ENCODE measurements around the gene GRB10. TPM values are rescaled to one million over a fixed set of nuclear protein-coding genes. Genes with fewer than 3 reads are reported as not detected.
A peak's percentile ranks its signal among the peaks of the same experiment; 100 is the strongest.

The GRB10 gene
- polyA plus RNA-seq, 3 donors: 1.3 to 3.1 (median 1.5) TPM

DNA sequence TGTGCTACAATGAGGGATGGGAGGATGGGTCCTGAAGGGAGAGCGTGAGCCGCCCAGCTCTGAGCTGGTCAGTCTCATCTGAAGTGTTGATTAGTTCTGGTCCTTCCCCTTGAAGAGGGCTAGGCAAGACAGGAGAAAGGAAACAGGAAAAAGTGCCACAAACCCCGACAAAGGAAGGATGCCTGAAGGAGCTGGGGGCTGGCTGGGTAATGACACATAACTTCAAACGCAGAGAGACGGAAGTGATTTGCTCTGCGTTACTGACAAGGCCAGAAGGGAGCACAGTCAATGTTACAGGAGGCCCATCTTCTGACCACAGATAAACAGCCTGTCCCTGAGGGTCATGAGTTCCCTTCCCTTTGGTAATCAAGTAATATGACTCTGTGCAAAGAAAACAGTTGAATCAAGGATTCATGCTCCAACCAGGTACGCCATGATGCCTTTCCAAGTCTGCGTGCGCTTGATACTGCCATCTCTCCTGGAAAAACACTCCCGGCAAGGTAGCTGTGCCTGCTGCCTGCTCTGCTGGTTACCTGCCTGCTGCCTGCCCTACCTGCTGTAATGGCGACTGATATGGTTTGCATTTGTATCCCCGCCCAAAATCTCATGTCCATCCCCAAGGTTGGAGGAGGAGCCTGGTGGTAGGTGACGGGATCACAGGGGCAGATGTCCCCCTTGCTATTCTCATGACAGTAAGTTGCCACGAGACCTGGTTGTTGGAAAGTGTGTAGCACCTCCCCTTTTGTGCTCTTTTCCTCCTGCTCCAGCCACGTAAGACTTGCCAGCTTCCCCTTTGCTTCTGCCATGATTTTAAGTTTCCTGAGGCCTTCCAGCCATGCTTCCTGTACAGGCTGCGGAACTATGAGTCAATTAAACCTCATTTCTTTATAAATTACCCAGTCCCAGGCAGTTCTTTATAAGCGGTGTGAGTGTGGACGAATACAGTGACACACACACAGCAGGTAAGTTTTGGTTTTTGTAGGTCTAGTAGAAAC is 57.9 kb downstream of the GRB10 start:
- peaks cover 2 to 4% of the 10 kb centered on the region in 2 donors for H3K36me3 Mint-ChIP-seq
- peaks cover 6 to 19% of the 10 kb centered on the region in 2 donors for H3K4me1 ChIP-seq (ENCODE audit: control insufficient read depth in 1 of 2, insufficient read depth in 2 of 2, low read length in 2 of 2)
- H2AFZ ChIP-seq (ENCODE audit: insufficient read depth, low read depth, low read length, poor library complexity, severe bottlenecking): no peak overlapping the region
- no peaks in the 10 kb centered on the region for H3K36me3 ChIP-seq (replicated peaks in 1 of 2; ENCODE audit: control insufficient read depth in 1 of 2, insufficient read depth in 2 of 2, low read length in 2 of 2)
- H3K4me3 ChIP-seq (replicated peaks in 1 of 3; ENCODE audit: low read depth in 2 of 3, low read length in 3 of 3): no peak overlapping the region
- H3K79me2 ChIP-seq (ENCODE audit: insufficient read depth, low read length): no peaks in the 10 kb centered on the region
- H3K9ac ChIP-seq (ENCODE audit: insufficient read depth, low read length, poor library complexity, severe bottlenecking): no peak overlapping the region
- H3K27me3 Mint-ChIP-seq (ENCODE audit: low read depth in 3 of 3): peaks cover 0 to 3% (median 0%) of the 10 kb centered on the region in 3 donors
- peak overlapping the region in 3 of 7 donors; percentile 12 to 27 (median 26) for H3K27ac Mint-ChIP-seq
- TF ChIP-seq CTCF (IDR thresholded peaks at IDR 0.05): no peak
- no peaks in the 10 kb centered on the region for H3K27me3 ChIP-seq (ENCODE audit: control insufficient read depth in 2 of 2, insufficient read depth in 2 of 2, low read length in 2 of 2)
- no peak overlapping the region for H3K4me3 Mint-ChIP-seq
- DNase-seq: no peak
- WGBS (ENCODE audit: insufficient coverage): 55% methylated on average over 11 of the region's 18 CpGs
- H4K20me1 ChIP-seq (ENCODE audit: insufficient read depth, low read length): no peaks in the 10 kb centered on the region
- H3K4me2 ChIP-seq (replicated peaks; ENCODE audit: extremely low read depth, low read length, poor library complexity, severe bottlenecking): no peak overlapping the region
- H3K9me3 ChIP-seq (replicated peaks in 1 of 2; ENCODE audit: control insufficient read depth in 1 of 2, insufficient read depth in 1 of 2, low read length in 2 of 2): peaks cover 0 to 3% of the 10 kb centered on the region in 2 donors
- peaks cover 38% of the 10 kb centered on the region for H3K4me1 Mint-ChIP-seq
- intact Hi-C loops (cut with micrococcal nuclease): no loop called here
- peaks cover 3 to 5% (median 4%) of the 10 kb centered on the region in 7 donors for H3K9me3 Mint-ChIP-seq
- H3K27ac ChIP-seq (ENCODE audit: low read depth in 1 of 2, low read length in 2 of 2): no peak overlapping the region

- H3K4me3 ChIP-seq (replicated peaks in 1 of 3; ENCODE audit: low read depth in 2 of 3, low read length in 3 of 3): no peak overlapping the region
- H3K27me3 Mint-ChIP-seq (ENCODE audit: low read depth in 3 of 3): peaks cover 0 to 3% (median 0%) of the 10 kb centered on the region in 3 donors
- intact Hi-C loops (cut with micrococcal nuclease): no loop called here
- no peaks in the 10 kb centered on the region for H3K36me3 ChIP-seq (replicated peaks in 1 of 2; ENCODE audit: control insufficient read depth in 1 of 2, insufficient read depth in 2 of 2, low read length in 2 of 2)
- no peak for DNase-seq
- H3K9ac ChIP-seq (ENCODE audit: insufficient read depth, low read length, poor library complexity, severe bottlenecking): no peak overlapping the region
- peaks cover 2 to 4% of the 10 kb centered on the region in 2 donors for H3K36me3 Mint-ChIP-seq
- H4K20me1 ChIP-seq (ENCODE audit: insufficient read depth, low read length): no peaks in the 10 kb centered on the region
- no peak for TF ChIP-seq CTCF (IDR thresholded peaks at IDR 0.05)
- 61% methylated on average over 8 of the region's 9 CpGs for WGBS (ENCODE audit: insufficient coverage)
- H3K9me3 ChIP-seq (replicated peaks in 1 of 2; ENCODE audit: control insufficient read depth in 1 of 2, insufficient read depth in 1 of 2, low read length in 2 of 2): peaks cover 0 to 3% of the 10 kb centered on the region in 2 donors
- H3K27me3 ChIP-seq (ENCODE audit: control insufficient read depth in 2 of 2, insufficient read depth in 2 of 2, low read length in 2 of 2): no peaks in the 10 kb centered on the region
- no peak overlapping the region for H3K4me3 Mint-ChIP-seq
- H3K4me1 Mint-ChIP-seq: peaks cover 38% of the 10 kb centered on the region
- H3K79me2 ChIP-seq (ENCODE audit: insufficient read depth, low read length): no peaks in the 10 kb centered on the region
- no peak overlapping the region for H3K27ac Mint-ChIP-seq
- H3K4me1 ChIP-seq (ENCODE audit: control insufficient read depth in 1 of 2, insufficient read depth in 2 of 2, low read length in 2 of 2): peaks cover 6 to 19% of the 10 kb centered on the region in 2 donors
- peaks cover 3 to 5% (median 4%) of the 10 kb centered on the region in 7 donors for H3K9me3 Mint-ChIP-seq
- H3K4me2 ChIP-seq (replicated peaks; ENCODE audit: extremely low read depth, low read length, poor library complexity, severe bottlenecking): no peak overlapping the region
- no peak overlapping the region for H3K27ac ChIP-seq (ENCODE audit: low read depth in 1 of 2, low read length in 2 of 2)
- H2AFZ ChIP-seq (ENCODE audit: insufficient read depth, low read depth, low read length, poor library complexity, severe bottlenecking): no peak overlapping the region
Observed at GRCh38 chr7:50723888-50724287, 58.8 kb downstream of the GRB10 start.

Measured in CD14-positive monocyte (primary cell).